ENCODE measurements around the gene PPP1R16B.

Gene PPP1R16B

GRCh38 chr20:38805502-38805957, at the start of gene PPP1R16B:
Gene PPP1R16B (plus strand): TSS chr20:38805697. CDS start chr20:38835926, 30,229 bp downstream.
- no peak for DNase-seq

GRCh38 chr20:38757145-38757775, 48.2 kb upstream of the PPP1R16B start:
- DNase-seq: no peak

- no peak for DNase-seq
These were observed 46.4 kb upstream of the PPP1R16B start for GRCh38 chr20:38759106-38759505.

- no peak for DNase-seq
These were observed 44.5 kb upstream of the PPP1R16B start for GRCh38 chr20:38760978-38761377.

- no peak for DNase-seq
These were observed 43.3 kb upstream of the PPP1R16B start for GRCh38 chr20:38762174-38762573.

GRCh38 chr20:38763616-38764015, 41.9 kb upstream of the PPP1R16B start:
- no peak for DNase-seq

GRCh38 chr20:38764567-38765318, 40.8 kb upstream of the PPP1R16B start:
- no peak for DNase-seq

GRCh38 chr20:38766071-38766470, 39.4 kb upstream of the PPP1R16B start:
- DNase-seq: no peak

- DNase-seq: no peak
These were observed 35.9 kb upstream of the PPP1R16B start for GRCh38 chr20:38769376-38770295.

- no peak for DNase-seq
These were observed 35.0 kb upstream of the PPP1R16B start for GRCh38 chr20:38770546-38770945.

GRCh38 chr20:38770970-38771369, 34.5 kb upstream of the PPP1R16B start:
- DNase-seq: no peak

GRCh38 chr20:38771621-38772020, 33.9 kb upstream of the PPP1R16B start:
- DNase-seq: no peak

- DNase-seq: no peak
These were observed 31.3 kb upstream of the PPP1R16B start for GRCh38 chr20:38774167-38774566.

- DNase-seq: no peak
These were observed 29.1 kb upstream of the PPP1R16B start for GRCh38 chr20:38776363-38776762.

GRCh38 chr20:38779247-38780097, 26.0 kb upstream of the PPP1R16B start:
- DNase-seq: no peak

- no peak for DNase-seq
These were observed 23.2 kb upstream of the PPP1R16B start for GRCh38 chr20:38782275-38782674.

- DNase-seq: no peak
These were observed 17.6 kb upstream of the PPP1R16B start for GRCh38 chr20:38787870-38788269.

- no peak for DNase-seq
These were observed 15.8 kb upstream of the PPP1R16B start for GRCh38 chr20:38789503-38790199.

GRCh38 chr20:38790200-38791053, 15.1 kb upstream of the PPP1R16B start:
- no peak for DNase-seq

- no peak for DNase-seq
These were observed 14.2 kb upstream of the PPP1R16B start for GRCh38 chr20:38791291-38791690.

GRCh38 chr20:38791940-38792339, 13.6 kb upstream of the PPP1R16B start:
- DNase-seq: no peak
